Ovary (tissue), 3 donors: Measurements from ENCODE around the gene CCDC149.

ENCODE experiments used
- POLR2A ChIP-seq: fragments of 450-650 bp; IDR thresholded peaks from one replicate; pipeline ENCODE4 v1.6.1; 2017; ENCODE audit warnings: antibody characterized with exemption, mild to moderate bottlenecking, moderate library complexity
- TF ChIP-seq, protein P1 (sequence below), 3 donors: fragments of 450-650 bp in 2 of 3; fragments of 200-600 bp in 1 of 3; IDR thresholded peaks; one replicate each; pipeline versions ENCODE4 v1.5.1 to v1.8.0; 2016 to 2022; ENCODE audit warnings: antibody characterized with exemption in 3 of 3, mild to moderate bottlenecking in 1 of 3
- donor health status: DM: no; HTN: no; CAD: no.

DNA sequence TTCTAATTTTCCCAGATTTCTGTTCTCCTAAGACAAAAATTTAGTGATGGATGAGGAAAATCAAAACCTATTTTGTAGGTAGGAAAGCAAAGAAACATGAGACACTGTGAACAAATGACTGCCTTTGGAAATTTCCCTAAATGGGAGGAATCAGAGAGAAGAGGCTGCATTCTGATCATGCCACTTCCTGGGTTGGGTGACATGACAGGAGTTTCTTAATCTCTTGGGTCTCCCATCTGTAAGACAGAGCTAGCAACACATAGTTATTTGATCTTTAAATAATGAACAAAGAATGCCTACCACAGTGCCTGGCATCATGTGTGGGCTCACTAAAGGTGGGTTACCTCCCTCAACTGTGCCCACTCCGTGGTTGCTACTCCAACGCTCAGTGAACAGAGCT lies 57.1 kb downstream of the CCDC149 start:
- TF ChIP-seq, protein P1, sequence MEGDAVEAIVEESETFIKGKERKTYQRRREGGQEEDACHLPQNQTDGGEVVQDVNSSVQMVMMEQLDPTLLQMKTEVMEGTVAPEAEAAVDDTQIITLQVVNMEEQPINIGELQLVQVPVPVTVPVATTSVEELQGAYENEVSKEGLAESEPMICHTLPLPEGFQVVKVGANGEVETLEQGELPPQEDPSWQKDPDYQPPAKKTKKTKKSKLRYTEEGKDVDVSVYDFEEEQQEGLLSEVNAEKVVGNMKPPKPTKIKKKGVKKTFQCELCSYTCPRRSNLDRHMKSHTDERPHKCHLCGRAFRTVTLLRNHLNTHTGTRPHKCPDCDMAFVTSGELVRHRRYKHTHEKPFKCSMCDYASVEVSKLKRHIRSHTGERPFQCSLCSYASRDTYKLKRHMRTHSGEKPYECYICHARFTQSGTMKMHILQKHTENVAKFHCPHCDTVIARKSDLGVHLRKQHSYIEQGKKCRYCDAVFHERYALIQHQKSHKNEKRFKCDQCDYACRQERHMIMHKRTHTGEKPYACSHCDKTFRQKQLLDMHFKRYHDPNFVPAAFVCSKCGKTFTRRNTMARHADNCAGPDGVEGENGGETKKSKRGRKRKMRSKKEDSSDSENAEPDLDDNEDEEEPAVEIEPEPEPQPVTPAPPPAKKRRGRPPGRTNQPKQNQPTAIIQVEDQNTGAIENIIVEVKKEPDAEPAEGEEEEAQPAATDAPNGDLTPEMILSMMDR (IDR thresholded peaks at IDR 0.05) = no peak
- no peak for TF ChIP-seq POLR2A
